Superior temporal gyrus (tissue), 1 donor: ENCODE data around the gene LBX2.

Experiments
- DNase-seq: peaks from one replicate; pipeline ENCODE4 v3.0.0-alpha.2; 2016; ENCODE audit errors: extremely low spot score

LBX2 gene

DNA sequence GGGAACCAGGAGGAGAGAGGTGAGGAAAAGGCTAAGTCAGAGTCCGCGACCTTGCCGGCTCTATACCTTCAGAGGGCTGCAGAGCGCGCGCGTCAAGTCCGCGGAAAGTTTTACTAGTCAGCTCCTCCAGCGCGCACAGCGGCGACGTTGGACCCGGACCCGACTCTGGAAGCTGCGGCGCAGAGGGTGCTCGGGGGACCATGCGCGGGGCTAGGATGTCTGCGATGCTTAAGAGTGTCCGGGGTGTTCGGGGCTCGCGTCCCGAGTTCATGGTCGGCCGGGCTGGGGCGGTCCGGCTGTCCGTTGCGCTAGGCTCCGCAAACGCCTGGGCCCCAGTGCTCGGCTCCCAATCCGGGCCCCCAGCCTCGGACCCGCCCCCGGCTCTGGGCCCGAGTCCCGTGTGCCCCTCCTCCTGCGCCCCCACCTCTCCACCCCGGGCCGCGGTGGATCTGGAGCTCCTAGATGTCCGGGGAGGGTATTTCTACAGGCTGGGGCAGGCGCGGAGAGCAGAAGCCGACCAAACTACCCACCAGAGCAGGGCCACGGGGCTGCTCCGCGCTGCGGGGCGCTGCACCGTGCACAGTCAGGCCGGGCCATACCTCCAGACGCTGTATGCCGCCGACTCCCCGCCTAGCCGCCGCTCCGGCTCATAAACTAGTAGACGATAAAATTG lies at the start of gene LBX2:
Gene LBX2, minus strand, starts transcription at position 337 of the 673 bp plus-strand sequence. Its CDS starts 66 bp downstream, at position 271.
- no peak for DNase-seq

DNA sequence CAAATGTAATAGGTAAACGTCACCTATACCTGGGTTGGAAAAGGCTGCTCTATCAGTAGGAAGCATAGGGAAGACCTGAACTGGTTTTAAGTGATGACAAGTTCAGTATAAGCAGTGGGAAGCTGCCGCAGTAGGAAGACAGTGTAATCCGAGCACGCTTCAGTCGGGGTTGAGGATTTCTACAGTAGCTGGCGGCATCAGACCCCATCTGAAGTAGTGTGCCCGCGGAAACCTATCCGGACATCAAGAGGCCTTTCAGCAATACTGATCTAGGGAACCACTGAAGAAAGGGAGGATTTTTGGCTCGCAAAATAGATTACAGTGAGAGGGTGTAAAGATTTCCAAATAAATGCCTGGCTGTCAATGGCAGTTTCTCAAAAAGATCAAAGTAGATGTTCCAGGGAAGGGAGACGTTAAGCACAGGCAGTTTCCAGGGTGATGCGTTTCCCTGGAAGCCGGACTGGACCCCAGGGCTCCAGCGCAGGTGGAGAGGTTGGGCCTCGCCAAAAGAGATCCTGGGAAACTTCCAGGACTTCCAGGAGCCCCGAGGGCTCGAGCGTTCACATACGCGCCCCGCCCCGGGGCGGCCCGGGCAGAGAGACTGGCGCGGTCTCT lies 49.0 kb upstream of the LBX2 start:
- no peak for DNase-seq

- DNase-seq = no peak
Observed at GRCh38 chr2:74546004-74546403, 46.6 kb upstream of the LBX2 start.

- no peak for DNase-seq
Observed at GRCh38 chr2:74544634-74545033, 45.2 kb upstream of the LBX2 start.

DNA sequence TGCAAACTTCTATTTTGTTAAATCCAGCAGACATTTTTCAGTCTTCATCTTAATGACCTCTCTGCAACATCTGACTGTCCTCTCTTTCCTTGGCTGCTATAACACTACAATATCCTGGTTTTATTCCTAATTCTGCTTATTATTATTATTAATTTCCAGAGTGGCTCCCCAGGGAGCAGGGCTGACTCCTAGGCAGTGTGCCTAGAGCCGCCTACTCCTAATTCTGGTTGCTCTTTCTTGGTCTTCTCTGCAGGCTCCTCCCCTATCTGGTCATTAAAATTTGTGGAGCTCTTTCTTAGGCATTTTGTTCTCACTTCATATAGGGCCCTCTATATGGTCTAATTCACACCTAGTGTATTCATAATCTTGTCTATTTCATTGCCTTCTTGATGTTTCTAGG lies 43.6 kb upstream of the LBX2 start:
- no peak for DNase-seq

DNA sequence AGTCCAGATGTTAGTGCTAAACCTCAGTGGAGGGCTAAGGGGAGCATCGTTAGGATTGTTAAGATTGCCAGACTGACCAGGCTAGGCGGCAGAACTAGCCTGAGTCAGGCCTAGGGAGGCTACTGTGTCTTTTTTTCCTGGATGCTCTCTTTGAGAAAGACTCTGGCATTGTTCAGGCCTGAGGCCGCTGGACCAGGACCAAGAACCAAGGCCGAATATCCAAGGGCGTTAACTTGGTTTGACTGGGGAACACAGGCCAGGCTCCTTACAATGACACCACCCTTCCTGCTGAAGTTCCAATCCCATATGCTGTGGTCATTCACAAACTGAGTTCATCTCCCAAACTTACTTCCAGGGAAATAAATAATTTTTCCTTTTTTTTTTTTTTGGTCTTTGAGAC lies 40.9 kb upstream of the LBX2 start:
- DNase-seq = no peak

- no peak for DNase-seq
Observed at GRCh38 chr2:74538881-74539339, 39.5 kb upstream of the LBX2 start.

- DNase-seq = no peak
Observed at GRCh38 chr2:74537140-74537539, 37.7 kb upstream of the LBX2 start.

DNA sequence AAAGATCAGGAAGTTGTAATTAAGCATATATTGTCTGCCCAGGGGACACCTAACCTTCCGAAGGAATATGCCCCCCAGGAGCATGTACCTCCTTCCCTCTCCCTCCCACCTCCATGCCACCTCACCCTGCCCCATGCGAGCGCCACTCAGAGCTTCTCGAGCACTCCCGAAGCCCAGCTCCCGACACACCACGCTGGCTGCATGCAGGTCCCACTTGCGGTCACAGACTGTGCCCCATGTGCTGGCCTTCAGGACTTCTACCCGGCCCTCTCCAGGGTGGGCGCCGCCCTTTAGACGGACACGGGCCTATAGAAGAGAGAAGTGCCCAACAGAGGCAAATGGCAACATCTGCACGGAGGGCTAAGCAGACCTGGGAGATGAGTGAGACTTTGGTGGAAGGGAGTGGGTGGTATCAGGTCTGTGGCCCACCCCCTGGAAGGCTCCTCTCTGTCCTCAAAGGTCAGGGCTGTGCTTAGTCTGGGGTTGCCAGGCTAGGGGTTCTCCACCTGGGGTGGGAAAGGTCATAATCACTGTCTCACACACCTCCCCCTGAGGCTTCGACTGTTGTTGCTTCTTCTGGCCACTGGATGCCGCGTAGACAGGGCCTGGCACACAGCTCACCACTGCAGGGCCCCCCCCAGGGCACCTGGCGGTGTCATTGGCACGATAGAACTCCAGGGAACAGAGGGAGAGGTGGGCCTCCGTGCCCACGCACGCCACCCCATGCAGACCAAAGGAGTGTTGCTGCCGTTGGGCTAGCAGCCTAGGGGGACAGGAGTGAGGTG lies 37.0 kb upstream of the LBX2 start:
- DNase-seq = no peak

DNA sequence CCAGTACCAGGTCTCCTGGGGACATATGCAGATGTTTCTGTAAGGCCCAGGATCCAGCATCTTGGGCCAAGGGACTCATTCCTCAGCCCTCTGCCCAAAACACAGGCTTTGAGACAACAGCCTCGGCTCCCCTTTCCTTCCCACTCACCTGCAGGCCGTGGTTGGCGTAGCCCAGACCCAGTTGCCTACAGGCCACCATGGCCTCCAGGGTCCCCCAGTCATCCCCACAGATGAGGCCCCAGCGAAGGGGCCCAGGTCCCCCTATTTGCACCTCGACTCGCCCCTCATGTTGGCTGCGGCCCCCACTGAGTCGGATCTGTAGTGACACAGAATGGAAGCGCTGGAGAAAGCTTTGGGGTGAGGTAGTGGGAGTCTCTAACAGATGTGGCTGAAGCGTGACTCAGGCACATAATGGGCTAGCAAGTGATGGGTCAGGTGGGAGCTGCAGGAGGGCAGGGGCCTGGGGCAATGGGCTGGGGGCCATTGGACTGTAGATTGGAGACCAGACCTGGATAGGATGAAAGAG lies 36.1 kb upstream of the LBX2 start:
- DNase-seq = no peak

GRCh38 chr2:74534411-74534810 lies 35.0 kb upstream of the LBX2 start:
- DNase-seq = no peak

DNA sequence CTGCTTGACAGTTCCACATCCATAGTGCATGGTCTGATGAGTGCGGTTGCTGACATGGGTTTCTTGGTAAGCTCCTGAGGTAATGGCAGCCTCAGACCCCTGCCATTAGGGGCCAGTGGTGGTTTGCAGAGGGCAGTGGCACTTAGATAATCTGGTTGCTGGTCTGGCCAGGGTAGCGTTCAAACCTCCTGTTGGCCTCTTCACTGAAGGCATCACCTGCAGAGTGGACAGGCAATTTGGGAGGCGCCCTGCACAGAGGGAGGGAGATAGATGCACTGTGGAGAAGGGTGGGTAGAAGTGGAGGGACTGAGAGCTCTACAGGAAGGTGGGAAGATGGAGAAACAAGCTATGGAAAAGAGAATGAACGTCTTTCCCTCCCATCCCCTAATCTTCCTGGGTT lies 34.1 kb upstream of the LBX2 start:
- DNase-seq = no peak

DNA sequence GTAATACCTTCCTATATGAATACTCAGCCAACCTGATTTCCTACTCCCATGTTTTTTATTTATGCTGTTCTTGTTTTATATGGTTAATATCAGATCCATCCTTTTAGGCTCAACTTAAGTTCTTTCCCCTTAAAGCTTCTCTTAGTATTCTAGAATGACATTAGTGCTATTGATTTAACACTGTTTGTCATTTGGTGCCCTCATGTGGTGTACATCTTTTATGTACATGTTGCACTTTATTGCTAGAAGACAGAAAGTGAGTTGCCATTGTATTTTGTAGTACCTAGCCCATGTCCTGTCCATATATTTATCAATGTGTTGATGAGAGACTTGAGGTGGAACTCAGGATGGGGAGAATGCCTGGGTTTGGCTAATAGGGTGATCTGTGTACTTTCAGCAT lies 32.8 kb upstream of the LBX2 start:
- DNase-seq = no peak

DNA sequence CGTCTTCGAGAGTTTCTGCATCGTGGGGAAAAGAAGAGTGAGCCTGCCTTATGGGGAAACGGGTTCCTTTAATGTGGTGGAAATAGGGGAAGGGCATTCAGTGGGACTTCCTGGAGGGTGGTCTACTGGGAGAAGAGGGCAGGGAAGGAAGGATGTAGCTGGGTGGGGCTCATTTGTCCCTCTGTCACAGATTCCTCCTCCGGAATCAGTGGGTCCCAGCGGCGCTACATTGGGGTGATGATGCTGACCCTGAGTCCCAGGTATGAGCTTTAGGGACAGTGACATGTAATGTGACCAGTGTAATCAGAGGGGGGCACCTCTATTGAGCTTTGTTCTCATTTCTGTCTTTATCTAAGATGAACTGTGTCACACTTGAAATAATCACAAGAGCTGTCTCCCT lies 32.3 kb upstream of the LBX2 start:
- no peak for DNase-seq

GRCh38 chr2:74530239-74531187 lies 31.1 kb upstream of the LBX2 start:
- no peak for DNase-seq

- peak; percentile 99 for DNase-seq
Observed at GRCh38 chr2:74529357-74530238, 30.2 kb upstream of the LBX2 start, which contains the start of the genes AUP1 and HTRA2. Gene AUP1 (minus strand): TSS chr2:74529706. CDS start chr2:74529629, 77 bp downstream. Gene HTRA2 (plus strand): TSS chr2:74529933. CDS start chr2:74530007, 74 bp downstream.

DNA sequence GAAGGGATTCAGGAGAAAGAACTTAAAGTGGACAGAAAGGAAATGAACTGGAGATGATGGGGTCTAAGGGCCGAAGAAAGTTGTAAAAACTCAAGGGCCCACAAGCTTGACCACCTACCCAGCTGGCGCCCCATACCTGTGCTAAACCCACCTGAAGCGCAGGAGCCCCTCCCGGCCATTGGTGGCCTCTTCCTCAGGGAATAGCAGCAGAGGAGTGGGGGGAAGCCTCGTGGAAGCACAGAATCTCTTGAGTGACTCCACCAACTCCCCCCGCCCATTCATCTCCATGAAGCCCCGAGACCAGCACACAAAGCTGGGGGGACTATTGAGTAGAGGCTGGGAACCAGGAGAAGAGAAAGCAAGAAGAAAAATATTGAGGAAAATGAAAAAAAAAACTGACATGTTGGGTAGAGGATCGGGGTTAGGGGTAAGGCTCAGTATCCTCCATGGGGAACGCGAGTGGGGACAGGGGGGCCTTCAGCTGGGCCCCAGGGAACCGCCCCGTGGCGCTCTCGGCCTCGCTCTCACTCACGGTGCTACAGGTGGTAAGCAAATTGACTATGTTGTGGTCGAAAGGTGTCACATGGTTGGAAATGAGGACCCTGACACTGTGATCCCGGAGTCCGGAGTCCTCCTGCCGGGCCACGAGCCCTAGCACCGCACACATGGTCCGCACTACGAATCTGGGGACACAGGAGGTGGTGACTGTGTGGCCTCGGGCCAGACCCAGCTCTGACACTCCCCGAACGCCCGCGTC lies 29.4 kb upstream of the LBX2 start:
- DNase-seq = no peak

DNA sequence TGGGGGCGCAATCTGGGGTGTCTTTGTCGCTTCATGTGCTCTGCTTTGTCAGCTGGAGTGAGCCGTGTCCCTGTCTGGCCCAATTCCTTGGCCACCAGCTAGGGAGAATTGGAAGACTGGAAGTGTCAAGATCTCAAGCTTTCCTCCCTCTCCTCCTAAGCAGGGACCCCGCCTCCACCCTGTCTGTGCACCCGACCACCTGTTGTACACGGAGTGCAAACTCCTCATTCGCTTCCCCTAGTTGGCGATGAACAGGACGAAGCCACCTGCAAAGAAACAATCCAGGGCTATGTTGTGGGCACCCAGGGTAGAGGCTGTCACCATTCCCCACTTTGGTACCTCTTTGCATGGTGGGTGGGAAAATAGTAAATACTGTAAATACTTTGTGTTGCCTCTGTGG lies 28.3 kb upstream of the LBX2 start:
- DNase-seq = no peak

GRCh38 chr2:74526649-74527230 lies 27.3 kb upstream of the LBX2 start:
- DNase-seq = no peak
